Measurements from ENCODE around the gene ELL.

ELL gene

GRCh38 chr19:18421371-18421959, 100.4 kb downstream of the ELL start:
- no peaks in the 10 kb centered on the region for H3K9me2 ChIP-seq (replicated peaks; ENCODE audit: control insufficient read depth, low read length)
- H3K27ac ChIP-seq (ENCODE audit: low read depth, low read length), result peak overlapping the region; percentile 87
- peak overlapping the region; percentile 79 for H3K4me2 ChIP-seq (ENCODE audit: low read length)
- TF ChIP-seq EZH2phosphoT487 (IDR thresholded peaks at IDR 0.05; ENCODE audit: borderline replicate concordance, low read length), result no peak
- TF ChIP-seq CTCF (IDR thresholded peaks at IDR 0.05; ENCODE audit: low read depth, low read length, poor library complexity, severe bottlenecking), result no peak
- H3K36me3 ChIP-seq (ENCODE audit: control insufficient read depth, low read length), result peaks cover 36% of the 10 kb centered on the region
- peak overlapping the region; percentile 90 for H3K4me3 ChIP-seq (ENCODE audit: low read length)
- H3F3A ChIP-seq (ENCODE audit: control insufficient read depth, insufficient read depth), result peaks cover 33% of the 10 kb centered on the region
- H3K27me3 ChIP-seq (ENCODE audit: control insufficient read depth, low read length), result no peaks in the 10 kb centered on the region
- peaks cover 70% of the 10 kb centered on the region for H3K79me2 ChIP-seq (ENCODE audit: control insufficient read depth, low read length)
- H3K9me3 ChIP-seq (ENCODE audit: control insufficient read depth, insufficient read depth, low read length), result no peaks in the 10 kb centered on the region
- peaks cover 86% of the 10 kb centered on the region for H3K4me1 ChIP-seq (ENCODE audit: control insufficient read depth, low read length)
- peaks cover 17% of the 10 kb centered on the region; the same call in 1 of the 2 replicates for H4K20me1 ChIP-seq (ENCODE audit: control insufficient read depth, insufficient read depth, low read depth, low read length)

GRCh38 chr19:18420930-18421329, 100.9 kb downstream of the ELL start:
- Histone ChIP-seq H3K4me2 (ENCODE audit: low read length) (peak overlapping the region; percentile 79), H3K4me1 (ENCODE audit: control insufficient read depth, low read length) (peaks cover 86% of the 10 kb centered on the region), H4K20me1 (ENCODE audit: control insufficient read depth, insufficient read depth, low read depth, low read length) (peaks cover 17% of the 10 kb centered on the region; the same call in 1 of the 2 replicates), H3F3A (ENCODE audit: control insufficient read depth, insufficient read depth) (peaks cover 34% of the 10 kb centered on the region), H3K79me2 (ENCODE audit: control insufficient read depth, low read length) (peaks cover 65% of the 10 kb centered on the region), H3K9me2 (replicated peaks; ENCODE audit: control insufficient read depth, low read length) (no peaks in the 10 kb centered on the region), H3K36me3 (ENCODE audit: control insufficient read depth, low read length) (peaks cover 32% of the 10 kb centered on the region), H3K9me3 (ENCODE audit: control insufficient read depth, insufficient read depth, low read length) (no peaks in the 10 kb centered on the region), H3K27me3 (ENCODE audit: control insufficient read depth, low read length) (no peaks in the 10 kb centered on the region), H3K4me3 (ENCODE audit: low read length) (peak overlapping the region; percentile 90), H3K27ac (ENCODE audit: low read depth, low read length) (peak overlapping the region; percentile 87)
- no peak for TF ChIP-seq EZH2phosphoT487 (IDR thresholded peaks at IDR 0.05; ENCODE audit: borderline replicate concordance, low read length)
- no peak for TF ChIP-seq CTCF (IDR thresholded peaks at IDR 0.05; ENCODE audit: low read depth, low read length, poor library complexity, severe bottlenecking)

GRCh38 chr19:18419699-18420460, 102.0 kb downstream of the ELL start:
- Histone ChIP-seq H3K27me3 (ENCODE audit: control insufficient read depth, low read length) (no peaks in the 10 kb centered on the region), H3K27ac (ENCODE audit: low read depth, low read length) (peak overlapping the region; percentile 87), H3K79me2 (ENCODE audit: control insufficient read depth, low read length) (peaks cover 55% of the 10 kb centered on the region), H3K4me1 (ENCODE audit: control insufficient read depth, low read length) (peaks cover 86% of the 10 kb centered on the region), H3K4me2 (ENCODE audit: low read length) (peak overlapping the region; percentile 79), H3K36me3 (ENCODE audit: control insufficient read depth, low read length) (peaks cover 29% of the 10 kb centered on the region), H3K9me2 (replicated peaks; ENCODE audit: control insufficient read depth, low read length) (no peaks in the 10 kb centered on the region), H3F3A (ENCODE audit: control insufficient read depth, insufficient read depth) (peaks cover 34% of the 10 kb centered on the region), H3K4me3 (ENCODE audit: low read length) (peak overlapping the region; percentile 90), H3K9me3 (ENCODE audit: control insufficient read depth, insufficient read depth, low read length) (no peaks in the 10 kb centered on the region), H4K20me1 (ENCODE audit: control insufficient read depth, insufficient read depth, low read depth, low read length) (peaks cover 17% of the 10 kb centered on the region; the same call in 1 of the 2 replicates)
- TF ChIP-seq EZH2phosphoT487 (IDR thresholded peaks at IDR 0.05; ENCODE audit: borderline replicate concordance, low read length) (no peak), CTCF (IDR thresholded peaks at IDR 0.05; ENCODE audit: low read depth, low read length, poor library complexity, severe bottlenecking) (no peak)
